HepG2 (cell line): Measurements from ENCODE around the gene HEY2. TPM values are rescaled to one million over a fixed set of nuclear protein-coding genes. Genes with fewer than 3 reads are reported as not detected.

ENCODE experiments used
- ATAC-seq: fragments of 200-7000 bp; cut with Tn5 transposase; 3 replicates; pipeline ENCODE4 v1.9.1; 2020; ENCODE audit warnings: mild to moderate bottlenecking, moderate library complexity
- BruUV-seq: library from RNA; stranded (reverse); fragments of 400-500 nt; replicated peaks from 2 replicates; lab custom pipeline; 2021; lab: Mats Ljungman, UMichigan
- CTCF ChIA-PET: fragments of 300-600 bp; formaldehyde crosslinking; extraction: SDS; loops from one replicate; lab custom pipeline; 2021; ENCODE audit warnings: low total read pairs, inconsistent platforms, low intra/inter-chr PET ratio; lab: Yijun Ruan, JAX
- POLR2A ChIA-PET: fragments of 350-600 bp; sonication (Branson Sonifier 250); formaldehyde crosslinking; loops from one replicate; lab custom pipeline; 2020; ENCODE audit warnings: antibody characterized with exemption, inconsistent platforms; lab: Yijun Ruan, JAX
- DNase-seq: peaks from one replicate; pipeline ENCODE4 v3.0.0-alpha.2; 2015; ENCODE audit warnings: low spot score
- FAIRE-seq: peaks from 3 replicates; lab custom pipeline; 2011; peaks lifted over from hg19 to GRCh38; lab: Jason Lieb, UNC
- H2AFZ ChIP-seq: one replicate; pipeline ENCODE4 v1.6.1; 2011; ENCODE audit warnings: low read length, inconsistent platforms
- H3K27ac ChIP-seq: fragments of 300-600 bp; 3 replicates; pipeline ENCODE4 v1.8.0; 2011; ENCODE audit warnings: mixed run types, mild to moderate bottlenecking, mixed read lengths, low read length, inconsistent platforms; ENCODE audit not compliant: insufficient read depth; ENCODE audit errors: extremely low read length
- H3K27me3 ChIP-seq, 2 experiments: fragments of 200-600 bp in 1 of 2; 2 replicates in 1 of 2; 3 replicates in 1 of 2; pipeline versions ENCODE4 v1.6.0 to v1.8.0; 2011; ENCODE audit warnings: low read length in 2 of 2, mild to moderate bottlenecking in 2 of 2, moderate library complexity in 2 of 2, inconsistent platforms in 1 of 2; ENCODE audit not compliant: insufficient read depth in 2 of 2, control insufficient read depth in 1 of 2
- H3K36me3 ChIP-seq, 2 experiments: fragments of 200-600 bp in 1 of 2; replicated peaks in 1 of 2; 2 replicates in 1 of 2; 3 replicates in 1 of 2; pipeline versions ENCODE4 v1.5.1 to v1.8.0; 2011; ENCODE audit warnings: low read length in 2 of 2, inconsistent platforms in 1 of 2; ENCODE audit not compliant: insufficient read depth in 2 of 2, control insufficient read depth in 1 of 2
- H3K4me1 ChIP-seq: 2 replicates; pipeline ENCODE4 v1.5.1; 2012; ENCODE audit warnings: low read length, inconsistent platforms; ENCODE audit not compliant: insufficient read depth
- H3K4me2 ChIP-seq: 2 replicates; pipeline ENCODE4 v1.6.0; 2011; ENCODE audit warnings: low read depth, low read length, inconsistent platforms
- H3K4me3 ChIP-seq, 3 experiments: fragments of 200-600 bp in 1 of 3; sonication (generic), shearing (Covaris generic) in 1 of 3; replicated peaks in 1 of 3; 2 replicates each; pipeline ENCODE4 v1.5.1; 2011 to 2016; ENCODE audit warnings: low read length in 3 of 3, inconsistent platforms in 2 of 3, low read depth in 2 of 3, mild to moderate bottlenecking in 2 of 3, control low read depth in 1 of 3, mixed read lengths in 1 of 3; ENCODE audit not compliant: insufficient read depth in 1 of 3
- H3K79me2 ChIP-seq: one replicate; pipeline ENCODE4 v1.6.1; 2011; ENCODE audit warnings: low read length, inconsistent platforms; ENCODE audit not compliant: insufficient read depth
- H3K9ac ChIP-seq: 2 replicates; pipeline ENCODE4 v1.6.0; 2011; ENCODE audit warnings: mild to moderate bottlenecking, low read depth, low read length, inconsistent platforms; ENCODE audit not compliant: insufficient read depth
- H3K9me3 ChIP-seq: 2 replicates; pipeline ENCODE4 v1.5.1; 2012; ENCODE audit warnings: mild to moderate bottlenecking, low read length
- H4K20me1 ChIP-seq: 2 replicates; pipeline ENCODE4 v1.6.0; 2011; ENCODE audit warnings: inconsistent platforms, mild to moderate bottlenecking, low read length, moderate library complexity; ENCODE audit not compliant: insufficient read depth
- ARID2 ChIP-seq: sonication (generic); formaldehyde crosslinking; IDR thresholded peaks from 2 replicates; pipeline ENCODE4 v1.8.1; 2022; ENCODE audit warnings: mild to moderate bottlenecking, missing genetic modification reagents, borderline replicate concordance
- NFRKB ChIP-seq: fragments of 450-650 bp; IDR thresholded peaks from 2 replicates; pipeline ENCODE4 v1.6.1; 2017
- POLR2A ChIP-seq, 2 experiments: IDR thresholded peaks; 2 replicates each; pipeline ENCODE4 v1.6.1; 2011; ENCODE audit warnings: low read depth in 2 of 2, low read length in 2 of 2, mild to moderate bottlenecking in 1 of 2, moderate library complexity in 1 of 2; ENCODE audit not compliant: insufficient read depth in 1 of 2
- POLR2G ChIP-seq: fragments of 200-400 bp; formaldehyde crosslinking; IDR thresholded peaks from 2 replicates; pipeline ENCODE4 v1.6.1; 2018; ENCODE audit warnings: mild to moderate bottlenecking, low read depth, low read length, moderate library complexity
- RBFOX2 ChIP-seq: fragments of 200-400 bp; formaldehyde crosslinking; IDR thresholded peaks from 2 replicates; pipeline ENCODE4 v1.6.1; 2017; ENCODE audit warnings: low read depth, mild to moderate bottlenecking, low read length
- RFXANK ChIP-seq: IDR thresholded peaks from 2 replicates; pipeline ENCODE4 v1.6.1; 2016
- SMAD1 ChIP-seq: sonication (generic); formaldehyde crosslinking; IDR thresholded peaks from 2 replicates; pipeline ENCODE4 v1.4.0; 2020; ENCODE audit warnings: missing genetic modification reagents, low read depth, mild to moderate bottlenecking, borderline replicate concordance
- U2AF1 ChIP-seq: fragments of 200-400 bp; formaldehyde crosslinking; optimal IDR thresholded peaks from 2 replicates; pipeline ENCODE3; 2017; ENCODE audit warnings: mild to moderate bottlenecking, low read depth, low read length
- ZNF33B ChIP-seq: sonication (generic); formaldehyde crosslinking; IDR thresholded peaks from 2 replicates; pipeline ENCODE4 v1.5.1; 2020; ENCODE audit warnings: mild to moderate bottlenecking, missing genetic modification reagents
- ZNF607 ChIP-seq: sonication (generic); formaldehyde crosslinking; IDR thresholded peaks from 2 replicates; pipeline ENCODE4 v1.5.1; 2020; ENCODE audit warnings: missing genetic modification reagents, mild to moderate bottlenecking, borderline replicate concordance
- ZNF709 ChIP-seq: sonication (generic); formaldehyde crosslinking; IDR thresholded peaks from 2 replicates; pipeline ENCODE4 v1.5.0; 2020; ENCODE audit warnings: mild to moderate bottlenecking, missing genetic modification reagents
- ZNF792 ChIP-seq: IDR thresholded peaks from 2 replicates; pipeline ENCODE4 v1.6.1; 2016
- WGBS: methylation state at CpG from one replicate; pipeline ENCODE4 v1.1.6; 2017; ENCODE audit warnings: low lambda C conversion rate; 5-methylcytosine and 5-hydroxymethylcytosine counted together
- in situ Hi-C: cut with HindIII; loops from 2 replicates; pipeline ENCODE4 v1.10.0; 2017; ENCODE audit warnings: low pct_unique_long_range_greater_than_20kb; ENCODE audit not compliant: extremely low pct_ligation_motif_present
- intact Hi-C: fragments of 100-400 bp; cut with micrococcal nuclease; formaldehyde crosslinking; loops from one replicate; pipeline ENCODE4 v1.10.0; 2022; ENCODE audit not compliant: unreplicated experiment
- polyA plus RNA-seq, 8 experiments: library from polyadenylated mRNA; depleted of rRNA in 3 of 8; stranded (reverse) in 7 of 8; unstranded in 1 of 8; fragments of >200 nt; fragmentation: Illumina TruSeq in 4 of 8; extraction: Trizol in 4 of 8; gene quantifications; 2 replicates each; pipeline versions ENCODE4 v1.2.1 to v1.2.3, GENCODE V29; 2011 to 2016; ENCODE audit warnings: low read depth in 4 of 8, missing spikeins in 1 of 8, mixed read lengths in 1 of 8; ENCODE audit not compliant: insufficient read depth in 1 of 8
- total RNA-seq, 5 experiments: library from RNA; depleted of rRNA; stranded (reverse); fragments of >200 nt; fragmentation: Illumina TruSeq; extraction: Trizol; gene quantifications; 2 replicates each; pipeline ENCODE4 v1.2.3, GENCODE V29; 2016; ENCODE audit warnings: low read depth in 1 of 5
- TF ChIP-seq, protein P1 (sequence below), 2 experiments: fragments of 450-650 bp in 1 of 2; sonication (generic) in 1 of 2; formaldehyde crosslinking; IDR thresholded peaks; 2 replicates each; pipeline versions ENCODE4 v1.5.0 to v1.8.0; 2020 to 2022; ENCODE audit warnings: mild to moderate bottlenecking in 1 of 2, missing genetic modification reagents in 1 of 2
- TF ChIP-seq, protein P2 (sequence below): fragments of 450-650 bp; IDR thresholded peaks from 2 replicates; pipeline ENCODE4 v1.6.1; 2017
- TF ChIP-seq, protein P3 (sequence below): sonication (generic); formaldehyde crosslinking; IDR thresholded peaks from 2 replicates; pipeline ENCODE4 v1.5.1; 2020; ENCODE audit warnings: mild to moderate bottlenecking, missing genetic modification reagents

HEY2 gene
- total and polyA plus RNA-seq, 2 of the 13 experiments (the other 11 are each of a cell fraction or from before 2014, with no cell fraction given) = 0.04 TPM

DNA sequence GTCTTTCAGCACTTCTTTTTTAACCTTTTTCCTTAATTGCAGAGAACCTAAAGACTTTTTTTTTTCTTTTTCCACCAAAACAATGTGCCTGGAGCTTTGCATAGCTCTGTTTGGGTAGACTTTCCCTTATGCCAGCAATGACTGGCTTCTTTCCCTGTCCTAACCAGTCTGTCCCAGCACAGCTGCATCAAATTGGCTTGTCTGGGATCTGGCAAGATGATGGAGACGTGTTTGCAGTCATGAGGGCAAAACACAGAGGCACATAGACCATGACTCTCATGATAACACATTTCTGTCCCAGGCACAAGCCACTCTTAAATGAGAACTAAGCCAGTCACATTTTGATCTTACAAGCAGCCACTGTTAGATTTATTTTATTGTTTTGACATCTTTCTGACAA lies 16.5 kb downstream of the HEY2 start:
- CTCF ChIA-PET = no interaction called here
- Histone ChIP-seq H3K4me3 (no peak overlapping the region), H2AFZ (no peak overlapping the region), H3K79me2 (no peaks in the 10 kb centered on the region), H3K4me1 (no peaks in the 10 kb centered on the region), H3K36me3 (no peaks in the 10 kb centered on the region)
- no peak for DNase-seq
- intact Hi-C loops = loop anchor here (10.0 kb wide), 1 partner anchor 571 kb away; no protein-coding TSS in a partner anchor
- FAIRE-seq = no peak
- no peak for TF ChIP-seq ZNF709 (CRISPR knock-in tag)
- TF ChIP-seq, protein P1, sequence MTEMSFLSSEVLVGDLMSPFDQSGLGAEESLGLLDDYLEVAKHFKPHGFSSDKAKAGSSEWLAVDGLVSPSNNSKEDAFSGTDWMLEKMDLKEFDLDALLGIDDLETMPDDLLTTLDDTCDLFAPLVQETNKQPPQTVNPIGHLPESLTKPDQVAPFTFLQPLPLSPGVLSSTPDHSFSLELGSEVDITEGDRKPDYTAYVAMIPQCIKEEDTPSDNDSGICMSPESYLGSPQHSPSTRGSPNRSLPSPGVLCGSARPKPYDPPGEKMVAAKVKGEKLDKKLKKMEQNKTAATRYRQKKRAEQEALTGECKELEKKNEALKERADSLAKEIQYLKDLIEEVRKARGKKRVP (CRISPR knock-in tag; IDR thresholded peaks at IDR 0.05) = no peak
- no peak for TF ChIP-seq ZNF33B (CRISPR knock-in tag)
- TF ChIP-seq ARID2 (CRISPR knock-in tag) = no peak
- TF ChIP-seq RFXANK (CRISPR knock-in tag) = no peak
- TF ChIP-seq, all 625 proteins: peak for 0
- H3K9ac ChIP-seq = no peak overlapping the region
- BruUV-seq = no TSS peak
- peaks cover 0 to 1% of the 10 kb centered on the region in 2 experiments; a peak in 1 of 5 replicates for H3K27me3 ChIP-seq
- ATAC-seq = no peak
- H3K27ac ChIP-seq = no peak overlapping the region
- H3K9me3 ChIP-seq = no peaks in the 10 kb centered on the region
- WGBS = 0% methylated on average over 1 of the region's 1 CpG
- in situ Hi-C loops = loop anchor here (25.0 kb wide), 1 partner anchor 904 kb away; no protein-coding TSS in a partner anchor
- H3K4me2 ChIP-seq = no peak overlapping the region
- no peaks in the 10 kb centered on the region for H4K20me1 ChIP-seq
- POLR2A ChIA-PET = no interaction called here

DNA sequence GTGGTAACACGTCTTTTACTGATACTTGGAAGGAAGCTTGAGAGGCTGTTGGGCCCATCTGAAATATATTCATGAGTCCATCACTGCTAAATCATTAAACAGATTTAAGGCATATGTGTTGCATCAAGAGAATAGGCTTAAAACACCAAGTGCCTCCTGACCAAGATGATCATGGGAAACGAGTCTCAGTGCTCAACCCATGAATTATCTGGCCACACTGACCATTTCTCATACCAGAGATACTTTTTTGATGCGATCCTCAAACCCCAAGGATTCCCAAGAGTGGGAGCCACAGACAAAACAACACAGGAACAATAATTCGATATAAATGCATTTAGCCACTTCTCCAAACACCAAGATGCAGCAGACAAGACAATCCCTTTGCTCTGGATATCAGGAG lies 17.2 kb downstream of the HEY2 start:
- no peak for ATAC-seq
- no TSS peak for BruUV-seq
- Histone ChIP-seq H4K20me1 (no peaks in the 10 kb centered on the region), H3K27me3 (peaks cover 0 to 1% of the 10 kb centered on the region in 2 experiments; a peak in 1 of 5 replicates), H3K9ac (no peak overlapping the region), H3K79me2 (no peaks in the 10 kb centered on the region), H3K4me2 (no peak overlapping the region), H3K4me3 (no peak overlapping the region), H3K4me1 (no peaks in the 10 kb centered on the region), H3K9me3 (no peaks in the 10 kb centered on the region), H2AFZ (no peak overlapping the region), H3K27ac (no peak overlapping the region), H3K36me3 (no peaks in the 10 kb centered on the region)
- no peak for DNase-seq
- intact Hi-C loops (loop anchor here (10.0 kb wide), 1 partner anchor 572 kb away; no protein-coding TSS in a partner anchor), in situ Hi-C loops (loop anchor here (25.0 kb wide), 1 partner anchor 904 kb away; no protein-coding TSS in a partner anchor)
- FAIRE-seq = no peak
- 0% methylated on average over 4 of the region's 4 CpGs for WGBS
- ChIA-PET CTCF (interaction anchor here (4.2 kb wide), 1 partner anchor 454 kb away, joined by 57 read pairs; no protein-coding TSS in a partner anchor), POLR2A (no interaction called here)
- TF ChIP-seq RBFOX2 (no peak), NFRKB (no peak), POLR2G (no peak), POLR2A (IDR thresholded peaks at IDR 0.05; ENCODE audit: insufficient read depth in 1 of 2, low read depth in 2 of 2, low read length in 2 of 2) (no peak), ZNF792 (CRISPR knock-in tag) (no peak), U2AF1 (no peak), ZNF607 (no peak), SMAD1 (no peak)
- TF ChIP-seq, protein P2, sequence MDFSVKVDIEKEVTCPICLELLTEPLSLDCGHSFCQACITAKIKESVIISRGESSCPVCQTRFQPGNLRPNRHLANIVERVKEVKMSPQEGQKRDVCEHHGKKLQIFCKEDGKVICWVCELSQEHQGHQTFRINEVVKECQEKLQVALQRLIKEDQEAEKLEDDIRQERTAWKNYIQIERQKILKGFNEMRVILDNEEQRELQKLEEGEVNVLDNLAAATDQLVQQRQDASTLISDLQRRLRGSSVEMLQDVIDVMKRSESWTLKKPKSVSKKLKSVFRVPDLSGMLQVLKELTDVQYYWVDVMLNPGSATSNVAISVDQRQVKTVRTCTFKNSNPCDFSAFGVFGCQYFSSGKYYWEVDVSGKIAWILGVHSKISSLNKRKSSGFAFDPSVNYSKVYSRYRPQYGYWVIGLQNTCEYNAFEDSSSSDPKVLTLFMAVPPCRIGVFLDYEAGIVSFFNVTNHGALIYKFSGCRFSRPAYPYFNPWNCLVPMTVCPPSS = no peak
- TF ChIP-seq, protein P3, sequence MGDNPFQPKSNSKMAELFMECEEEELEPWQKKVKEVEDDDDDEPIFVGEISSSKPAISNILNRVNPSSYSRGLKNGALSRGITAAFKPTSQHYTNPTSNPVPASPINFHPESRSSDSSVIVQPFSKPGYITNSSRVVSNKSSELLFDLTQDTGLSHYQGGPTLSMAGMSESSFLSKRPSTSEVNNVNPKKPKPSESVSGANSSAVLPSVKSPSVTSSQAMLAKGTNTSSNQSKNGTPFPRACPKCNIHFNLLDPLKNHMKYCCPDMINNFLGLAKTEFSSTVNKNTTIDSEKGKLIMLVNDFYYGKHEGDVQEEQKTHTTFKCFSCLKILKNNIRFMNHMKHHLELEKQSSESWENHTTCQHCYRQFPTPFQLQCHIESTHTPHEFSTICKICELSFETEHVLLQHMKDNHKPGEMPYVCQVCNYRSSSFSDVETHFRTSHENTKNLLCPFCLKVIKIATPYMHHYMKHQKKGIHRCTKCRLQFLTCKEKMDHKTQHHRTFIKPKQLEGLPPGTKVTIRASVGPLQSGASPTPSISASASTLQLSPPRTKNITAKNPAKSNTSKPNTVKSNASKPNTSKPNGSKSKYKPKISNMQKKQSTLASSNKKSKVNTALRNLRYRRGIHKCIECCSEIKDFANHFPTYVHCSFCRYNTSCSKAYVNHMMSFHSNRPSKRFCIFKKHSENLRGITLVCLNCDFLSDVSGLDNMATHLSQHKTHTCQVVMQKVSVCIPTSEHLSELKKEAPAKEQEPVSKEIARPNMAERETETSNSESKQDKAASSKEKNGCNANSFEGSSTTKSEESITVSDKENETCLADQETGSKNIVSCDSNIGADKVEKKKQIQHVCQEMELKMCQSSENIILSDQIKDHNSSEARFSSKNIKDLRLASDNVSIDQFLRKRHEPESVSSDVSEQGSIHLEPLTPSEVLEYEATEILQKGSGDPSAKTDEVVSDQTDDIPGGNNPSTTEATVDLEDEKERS (CRISPR knock-in tag) = no peak
